Measurements from ENCODE around the gene KCNQ5.

The KCNQ5 gene

DNA sequence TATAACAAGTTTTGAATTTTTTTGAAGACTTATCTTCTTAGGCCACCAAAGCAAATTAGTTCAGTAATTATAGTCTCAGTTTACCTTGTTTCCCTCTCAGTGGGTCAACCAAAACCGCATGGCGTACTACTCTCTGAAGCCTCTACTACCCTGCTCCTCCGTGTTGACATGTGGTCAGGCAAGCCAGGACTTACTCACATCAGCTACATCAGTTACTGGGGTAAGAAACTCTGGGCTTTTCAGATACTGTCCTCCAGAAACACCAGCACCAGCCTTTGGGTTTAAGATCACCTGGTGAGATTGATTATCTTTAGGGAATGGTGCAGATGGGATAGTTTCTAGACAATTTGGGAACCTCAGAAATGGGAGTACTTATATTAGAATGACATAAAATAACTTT, 55.1 kb downstream of the KCNQ5 start:
- Histone ChIP-seq H3K14ac (ENCODE audit: low read length) (no peak overlapping the region), H3K4ac (ENCODE audit: low read depth, low read length) (no peak overlapping the region), H3K36me3 (ENCODE audit: control insufficient read depth in 1 of 2, insufficient read depth in 2 of 2, low read length in 2 of 2) (no peaks in the 10 kb centered on the region), H4K12ac (ENCODE audit: low read depth, low read length) (no peak overlapping the region), H3K27ac (ENCODE audit: low read depth, low read length) (no peak overlapping the region), H4K8ac (ENCODE audit: low read depth, low read length) (no peak overlapping the region), H2BK120ac (ENCODE audit: insufficient read depth, low read length, poor library complexity) (peak overlapping the region; percentile 4), H2BK5ac (ENCODE audit: low read depth, low read length, poor library complexity) (no peak overlapping the region), H3K23ac (ENCODE audit: low read length) (no peak overlapping the region), H3K79me2 (ENCODE audit: control insufficient read depth, insufficient read depth, low read length, poor library complexity) (peaks cover 4% of the 10 kb centered on the region), H2AFZ (ENCODE audit: insufficient read depth, low read length, poor library complexity) (no peak overlapping the region), H3K79me1 (ENCODE audit: low read length) (peaks cover 7% of the 10 kb centered on the region), H4K91ac (ENCODE audit: low read depth, low read length) (no peak overlapping the region), H3K4me1 (ENCODE audit: control insufficient read depth in 1 of 2, insufficient read depth in 2 of 2, low read length in 2 of 2) (peaks cover 3 to 7% of the 10 kb centered on the region in 2 experiments), H2BK12ac (ENCODE audit: low read length) (peak overlapping the region; percentile 16), H3K4me2 (ENCODE audit: low read length) (no peak overlapping the region), H3K27me3 (ENCODE audit: insufficient read depth, low read length) (no peaks in the 10 kb centered on the region), H2AK5ac (ENCODE audit: low read length) (no peak overlapping the region), H3K18ac (ENCODE audit: low read length) (no peak overlapping the region), H3K9ac (ENCODE audit: low read length) (no peak overlapping the region), H3K4me3 (ENCODE audit: low read depth, low read length) (no peak overlapping the region), H3K9me3 (ENCODE audit: insufficient read depth, low read depth, low read length) (no peaks in the 10 kb centered on the region)
- DNase-seq: peak in 1 of 2 donors; percentile 16
- WGBS (ENCODE audit: extremely low coverage, insufficient coverage, insufficient read length): no CpG with 5 or more reads among the region's 3 CpGs

DNA sequence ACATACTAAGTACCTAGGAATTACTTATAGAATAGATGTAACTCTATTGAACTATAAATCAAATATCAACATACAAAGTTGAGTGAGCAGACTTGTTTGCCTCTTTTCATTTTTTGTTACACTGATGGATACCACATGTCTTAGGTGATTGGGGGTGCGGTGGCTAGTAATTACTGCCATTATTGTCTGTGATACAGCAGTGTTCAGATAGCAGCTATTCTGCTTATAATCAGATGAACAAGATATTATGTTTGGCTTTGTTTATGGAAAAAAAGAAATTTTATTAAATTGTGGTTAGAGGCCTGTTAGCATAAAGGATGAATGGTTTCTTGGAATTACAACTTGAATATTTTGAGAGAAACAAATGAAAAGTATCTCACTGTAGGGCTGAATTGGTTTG, 55.9 kb downstream of the KCNQ5 start:
- WGBS (ENCODE audit: extremely low coverage, insufficient coverage, insufficient read length): no CpG with 5 or more reads among the region's 1 CpG
- no peak overlapping the region for H2AK5ac ChIP-seq (ENCODE audit: low read length)
- no peak overlapping the region for H3K14ac ChIP-seq (ENCODE audit: low read length)
- H3K36me3 ChIP-seq (ENCODE audit: control insufficient read depth in 1 of 2, insufficient read depth in 2 of 2, low read length in 2 of 2): no peaks in the 10 kb centered on the region
- H3K27ac ChIP-seq (ENCODE audit: low read depth, low read length): no peak overlapping the region
- no peak overlapping the region for H3K23ac ChIP-seq (ENCODE audit: low read length)
- no peak overlapping the region for H2BK12ac ChIP-seq (ENCODE audit: low read length)
- peaks cover 4% of the 10 kb centered on the region for H3K79me2 ChIP-seq (ENCODE audit: control insufficient read depth, insufficient read depth, low read length, poor library complexity)
- peaks cover 7% of the 10 kb centered on the region for H3K79me1 ChIP-seq (ENCODE audit: low read length)
- no peak overlapping the region for H3K9ac ChIP-seq (ENCODE audit: low read length)
- H3K4ac ChIP-seq (ENCODE audit: low read depth, low read length): no peak overlapping the region
- H3K4me1 ChIP-seq (ENCODE audit: control insufficient read depth in 1 of 2, insufficient read depth in 2 of 2, low read length in 2 of 2): peaks cover 3 to 7% of the 10 kb centered on the region in 2 experiments
- H3K4me3 ChIP-seq (ENCODE audit: low read depth, low read length): no peak overlapping the region
- H4K12ac ChIP-seq (ENCODE audit: low read depth, low read length): no peak overlapping the region
- H2BK5ac ChIP-seq (ENCODE audit: low read depth, low read length, poor library complexity): no peak overlapping the region
- no peak overlapping the region for H4K8ac ChIP-seq (ENCODE audit: low read depth, low read length)
- H4K91ac ChIP-seq (ENCODE audit: low read depth, low read length): no peak overlapping the region
- H2BK120ac ChIP-seq (ENCODE audit: insufficient read depth, low read length, poor library complexity): no peak overlapping the region
- no peak overlapping the region for H3K4me2 ChIP-seq (ENCODE audit: low read length)
- H3K27me3 ChIP-seq (ENCODE audit: insufficient read depth, low read length): no peaks in the 10 kb centered on the region
- no peak for DNase-seq
- no peaks in the 10 kb centered on the region for H3K9me3 ChIP-seq (ENCODE audit: insufficient read depth, low read depth, low read length)
- H2AFZ ChIP-seq (ENCODE audit: insufficient read depth, low read length, poor library complexity): no peak overlapping the region
- no peak overlapping the region for H3K18ac ChIP-seq (ENCODE audit: low read length)

DNA sequence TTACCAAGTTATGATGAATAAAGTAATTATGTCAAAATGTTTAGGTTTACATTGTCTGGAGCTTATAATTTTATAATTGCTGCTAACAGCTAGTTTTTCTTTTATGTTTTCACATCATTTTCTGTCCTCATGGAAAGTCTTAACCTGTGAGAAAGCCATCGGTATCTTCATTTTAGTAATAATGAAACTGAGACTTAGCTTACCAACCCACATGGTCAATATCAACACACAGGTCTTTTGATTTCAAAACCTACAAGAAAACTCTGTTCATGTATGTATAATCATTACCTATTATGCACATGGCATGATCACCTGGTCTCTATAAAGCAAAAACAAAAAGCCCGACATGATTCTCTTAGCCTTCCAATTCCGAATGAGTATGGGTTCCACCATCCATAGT, 61.9 kb downstream of the KCNQ5 start:
- Histone ChIP-seq H3K27me3 (ENCODE audit: insufficient read depth, low read length) (no peaks in the 10 kb centered on the region), H3K23ac (ENCODE audit: low read length) (no peak overlapping the region), H2BK12ac (ENCODE audit: low read length) (no peak overlapping the region), H3K18ac (ENCODE audit: low read length) (no peak overlapping the region), H4K91ac (ENCODE audit: low read depth, low read length) (no peak overlapping the region), H3K4me1 (ENCODE audit: control insufficient read depth in 1 of 2, insufficient read depth in 2 of 2, low read length in 2 of 2) (no peaks in the 10 kb centered on the region), H3K4me3 (ENCODE audit: low read depth, low read length) (no peak overlapping the region), H2AK5ac (ENCODE audit: low read length) (no peak overlapping the region), H3K79me1 (ENCODE audit: low read length) (no peaks in the 10 kb centered on the region), H2BK120ac (ENCODE audit: insufficient read depth, low read length, poor library complexity) (no peak overlapping the region), H3K9ac (ENCODE audit: low read length) (no peak overlapping the region), H3K14ac (ENCODE audit: low read length) (no peak overlapping the region), H4K8ac (ENCODE audit: low read depth, low read length) (no peak overlapping the region), H3K9me3 (ENCODE audit: insufficient read depth, low read depth, low read length) (no peaks in the 10 kb centered on the region), H3K4me2 (ENCODE audit: low read length) (no peak overlapping the region), H3K36me3 (ENCODE audit: control insufficient read depth in 1 of 2, insufficient read depth in 2 of 2, low read length in 2 of 2) (no peaks in the 10 kb centered on the region), H3K79me2 (ENCODE audit: control insufficient read depth, insufficient read depth, low read length, poor library complexity) (no peaks in the 10 kb centered on the region), H2BK5ac (ENCODE audit: low read depth, low read length, poor library complexity) (no peak overlapping the region), H4K12ac (ENCODE audit: low read depth, low read length) (no peak overlapping the region), H3K27ac (ENCODE audit: low read depth, low read length) (no peak overlapping the region), H2AFZ (ENCODE audit: insufficient read depth, low read length, poor library complexity) (no peak overlapping the region), H3K4ac (ENCODE audit: low read depth, low read length) (no peak overlapping the region)
- WGBS (ENCODE audit: extremely low coverage, insufficient coverage, insufficient read length): no CpG with 5 or more reads among the region's 3 CpGs
- no peak for DNase-seq

DNA sequence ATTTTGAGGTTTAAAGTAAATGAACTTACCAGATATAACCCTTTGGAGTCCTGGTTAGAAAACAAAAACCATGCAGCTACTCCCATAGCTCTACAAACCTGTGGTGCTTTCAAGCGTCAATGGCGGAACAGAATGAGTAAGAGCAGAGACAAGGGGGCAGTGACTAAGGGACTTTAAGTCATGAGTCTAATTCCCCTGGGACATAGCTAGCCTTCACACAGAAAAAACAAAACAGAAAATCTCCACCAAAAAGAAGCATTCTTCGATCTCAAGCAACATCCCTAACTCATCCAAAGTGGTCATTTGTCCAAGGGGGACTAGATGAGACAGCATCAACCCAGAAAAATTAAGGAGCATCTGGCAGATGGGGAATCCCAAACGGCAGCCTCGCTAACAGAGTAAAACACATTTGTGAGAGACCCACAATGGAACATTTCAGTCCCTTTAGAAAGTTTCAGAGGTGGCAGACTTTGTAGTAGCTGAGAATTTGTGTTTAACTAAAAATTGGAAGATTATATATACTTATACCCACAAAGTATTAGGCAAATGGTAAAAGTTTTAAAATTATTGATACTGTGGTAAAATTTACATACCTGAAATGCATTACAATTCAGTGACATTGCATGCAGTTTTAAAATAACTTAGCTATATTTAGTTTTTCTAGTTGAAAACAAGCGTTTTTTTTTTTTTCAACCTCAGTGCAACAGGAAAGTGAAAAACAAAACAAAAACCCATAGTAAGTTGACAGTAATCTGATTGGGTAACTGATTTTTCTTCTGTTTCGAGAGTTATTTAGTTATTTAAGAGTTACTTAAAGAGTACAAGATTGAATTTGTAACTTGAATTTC, 67.5 kb downstream of the KCNQ5 start:
- no peak overlapping the region for H2AFZ ChIP-seq (ENCODE audit: insufficient read depth, low read length, poor library complexity)

More for the DNA sequence above, 67.5 kb downstream of the KCNQ5 start:
- no peak overlapping the region for H3K23ac ChIP-seq (ENCODE audit: low read length)
- no peak overlapping the region for H3K9ac ChIP-seq (ENCODE audit: low read length)
- H2BK5ac ChIP-seq (ENCODE audit: low read depth, low read length, poor library complexity): no peak overlapping the region
- no peaks in the 10 kb centered on the region for H3K27me3 ChIP-seq (ENCODE audit: insufficient read depth, low read length)
- no peak for DNase-seq
- no peak overlapping the region for H4K12ac ChIP-seq (ENCODE audit: low read depth, low read length)
- H2AK5ac ChIP-seq (ENCODE audit: low read length): no peak overlapping the region
- no peak overlapping the region for H3K4me2 ChIP-seq (ENCODE audit: low read length)
- H3K79me2 ChIP-seq (ENCODE audit: control insufficient read depth, insufficient read depth, low read length, poor library complexity): no peaks in the 10 kb centered on the region
- no peak overlapping the region for H4K91ac ChIP-seq (ENCODE audit: low read depth, low read length)
- no peaks in the 10 kb centered on the region for H3K79me1 ChIP-seq (ENCODE audit: low read length)
- no peak overlapping the region for H3K4ac ChIP-seq (ENCODE audit: low read depth, low read length)
- no peak overlapping the region for H3K18ac ChIP-seq (ENCODE audit: low read length)
- no peak overlapping the region for H2BK120ac ChIP-seq (ENCODE audit: insufficient read depth, low read length, poor library complexity)
- H3K4me3 ChIP-seq (ENCODE audit: low read depth, low read length): no peak overlapping the region
- H3K9me3 ChIP-seq (ENCODE audit: insufficient read depth, low read depth, low read length): no peaks in the 10 kb centered on the region
- no peaks in the 10 kb centered on the region for H3K36me3 ChIP-seq (ENCODE audit: control insufficient read depth in 1 of 2, insufficient read depth in 2 of 2, low read length in 2 of 2)
- WGBS (ENCODE audit: extremely low coverage, insufficient coverage, insufficient read length): no CpG with 5 or more reads among the region's 7 CpGs
- no peak overlapping the region for H3K27ac ChIP-seq (ENCODE audit: low read depth, low read length)
- no peak overlapping the region for H3K14ac ChIP-seq (ENCODE audit: low read length)
- peaks cover 0 to 3% of the 10 kb centered on the region in 2 experiments for H3K4me1 ChIP-seq (ENCODE audit: control insufficient read depth in 1 of 2, insufficient read depth in 2 of 2, low read length in 2 of 2)
- H2BK12ac ChIP-seq (ENCODE audit: low read length): no peak overlapping the region
- no peak overlapping the region for H4K8ac ChIP-seq (ENCODE audit: low read depth, low read length)
